Smooth muscle cell (in vitro differentiated cells): ENCODE results near the gene SELENOV. TPM values are rescaled to one million over a fixed set of nuclear protein-coding genes. Genes with fewer than 3 reads are reported as not detected.

Experiments used
- DNase-seq: peaks from one replicate; lab custom pipeline; 2025; ENCODE audit not compliant: unreplicated experiment; lab: John Stamatoyannopoulos, UW
- H2AFZ ChIP-seq: fragments of 200-600 bp; sonication (generic); 2 replicates; pipeline ENCODE4 v1.6.0; 2016; ENCODE audit warnings: antibody characterized with exemption, low read depth, mild to moderate bottlenecking
- H3F3A ChIP-seq: fragments of 200-600 bp; sonication (generic); 2 replicates; pipeline ENCODE4 v1.6.0; 2017; ENCODE audit warnings: antibody characterized with exemption, low read depth
- H3K27ac ChIP-seq: fragments of 200-600 bp; sonication (generic); 2 replicates; pipeline ENCODE4 v1.5.1; 2016; ENCODE audit warnings: low read depth, mild to moderate bottlenecking
- H3K27me3 ChIP-seq: fragments of 200-600 bp; sonication (generic); 2 replicates; pipeline ENCODE4 v1.6.1; 2016; ENCODE audit warnings: low read depth, mild to moderate bottlenecking
- H3K36me3 ChIP-seq: fragments of 200-600 bp; sonication (generic); 2 replicates; pipeline ENCODE4 v1.5.1; 2016; ENCODE audit warnings: low read depth
- H3K4me1 ChIP-seq: fragments of 200-600 bp; sonication (generic); 2 replicates; pipeline ENCODE4 v1.5.1; 2016; ENCODE audit warnings: low read depth
- H3K4me2 ChIP-seq: fragments of 200-600 bp; sonication (generic); 2 replicates; pipeline ENCODE4 v1.6.0; 2016; ENCODE audit warnings: mild to moderate bottlenecking
- H3K4me3 ChIP-seq: fragments of 200-600 bp; sonication (generic); 2 replicates; pipeline ENCODE4 v1.5.1; 2016; ENCODE audit warnings: mild to moderate bottlenecking
- H3K79me2 ChIP-seq: fragments of 200-600 bp; sonication (generic); 2 replicates; pipeline ENCODE4 v1.6.0; 2016; ENCODE audit warnings: low read depth, mild to moderate bottlenecking
- H3K9ac ChIP-seq: fragments of 200-600 bp; sonication (generic); 2 replicates; pipeline ENCODE4 v1.6.0; 2016; ENCODE audit warnings: low read depth
- H3K9me3 ChIP-seq: fragments of 200-600 bp; sonication (generic); replicated peaks from 2 replicates; pipeline ENCODE4 v1.5.1; 2016; ENCODE audit warnings: low read depth
- H4K20me1 ChIP-seq: fragments of 200-600 bp; sonication (generic); 2 replicates; pipeline ENCODE4 v1.6.0; 2016; ENCODE audit warnings: low read depth
- CTCF ChIP-seq: fragments of 200-600 bp; sonication (generic); IDR thresholded peaks from 2 replicates; pipeline ENCODE4 v1.5.1; 2017; ENCODE audit warnings: borderline replicate concordance, mild to moderate bottlenecking, antibody characterized with exemption; ENCODE audit not compliant: insufficient read depth, poor library complexity, severe bottlenecking
- WGBS: methylation state at CpG from one replicate; pipeline ENCODE4 v1.1.7; 2016; ENCODE audit warnings: low lambda C conversion rate; 5-methylcytosine and 5-hydroxymethylcytosine counted together
- polyA plus RNA-seq: library from polyadenylated mRNA; unstranded; fragments of >200 nt; fragmentation: Nextera tagmentation; extraction: Ambion mirVana; gene quantifications from 2 replicates; pipeline ENCODE4 v1.2.1, GENCODE V29; 2016
- total RNA-seq: library from RNA; depleted of rRNA; stranded (reverse); fragments of >200 nt; gene quantifications from 2 replicates; pipeline ENCODE4 v1.2.3, GENCODE V29; 2014

SELENOV gene
- total and polyA plus RNA-seq, 2 experiments from 2014 or later: not detected

GRCh38 chr19:39517432-39517831 is 2.5 kb downstream of the SELENOV start:
- Histone ChIP-seq H3K36me3 (no peaks in the 10 kb centered on the region), H3K9me3 (no peaks in the 10 kb centered on the region), H3K4me3 (no peak overlapping the region), H4K20me1 (no peaks in the 10 kb centered on the region), H2AFZ (no peak overlapping the region), H3K4me1 (no peaks in the 10 kb centered on the region), H3F3A (no peaks in the 10 kb centered on the region), H3K4me2 (no peak overlapping the region), H3K9ac (no peak overlapping the region), H3K79me2 (no peaks in the 10 kb centered on the region), H3K27me3 (peaks cover 55% of the 10 kb centered on the region), H3K27ac (no peak overlapping the region)
- 70% methylated on average over 3 of the region's 3 CpGs for WGBS
- no peak for DNase-seq
- no peak for TF ChIP-seq CTCF

GRCh38 chr19:39518458-39518857 is 3.5 kb downstream of the SELENOV start:
- Histone ChIP-seq H3K27me3 (peaks cover 47% of the 10 kb centered on the region), H3K4me3 (no peak overlapping the region), H3K9me3 (no peaks in the 10 kb centered on the region), H3K9ac (no peak overlapping the region), H2AFZ (no peak overlapping the region), H3K4me1 (no peaks in the 10 kb centered on the region), H3K36me3 (no peaks in the 10 kb centered on the region), H3F3A (no peaks in the 10 kb centered on the region), H4K20me1 (no peaks in the 10 kb centered on the region), H3K27ac (no peak overlapping the region), H3K4me2 (no peak overlapping the region), H3K79me2 (no peaks in the 10 kb centered on the region)
- TF ChIP-seq CTCF: no peak
- WGBS: 74% methylated on average over 4 of the region's 5 CpGs
- no peak for DNase-seq

- Histone ChIP-seq H4K20me1 (no peaks in the 10 kb centered on the region), H3K4me3 (no peak overlapping the region), H3K27ac (no peak overlapping the region), H3K9ac (no peak overlapping the region), H3K36me3 (no peaks in the 10 kb centered on the region), H3K4me2 (no peak overlapping the region), H2AFZ (no peak overlapping the region), H3K9me3 (no peaks in the 10 kb centered on the region), H3F3A (no peaks in the 10 kb centered on the region), H3K79me2 (no peaks in the 10 kb centered on the region), H3K27me3 (peaks cover 42% of the 10 kb centered on the region), H3K4me1 (no peaks in the 10 kb centered on the region)
- no peak for TF ChIP-seq CTCF
- no peak for DNase-seq
- 63% methylated on average over 9 of the region's 9 CpGs for WGBS
Measured at GRCh38 chr19:39518975-39519374, 4.0 kb downstream of the SELENOV start.

- H3K9me3 ChIP-seq: no peaks in the 10 kb centered on the region
- TF ChIP-seq CTCF: no peak
- no peaks in the 10 kb centered on the region for H3K79me2 ChIP-seq
- no peaks in the 10 kb centered on the region for H3F3A ChIP-seq
- no peaks in the 10 kb centered on the region for H3K4me1 ChIP-seq
- no peak overlapping the region for H3K4me2 ChIP-seq
- no peak overlapping the region for H3K27ac ChIP-seq
- no peak overlapping the region for H3K9ac ChIP-seq
- no peaks in the 10 kb centered on the region for H3K36me3 ChIP-seq
- no peaks in the 10 kb centered on the region for H4K20me1 ChIP-seq
- no peak overlapping the region for H3K4me3 ChIP-seq
- WGBS: 91% methylated on average over 8 of the region's 8 CpGs
- no peak for DNase-seq
- no peak overlapping the region for H2AFZ ChIP-seq
- peaks cover 23% of the 10 kb centered on the region for H3K27me3 ChIP-seq
Measured at GRCh38 chr19:39520541-39521484, 5.9 kb downstream of the SELENOV start.
